Adipocyte (in vitro differentiated cells): ENCODE measurements around the gene MBD5.
A peak's percentile ranks its signal among the peaks of the same experiment; 100 is the strongest.

Experiments
- DNase-seq: peaks from one replicate; pipeline ENCODE4 v3.0.0-alpha.2; 2015; ENCODE audit warnings: low read depth
- H3K27me3 ChIP-seq: replicated peaks from 2 replicates; pipeline ENCODE4 v1.7.0; 2013; ENCODE audit warnings: mild to moderate bottlenecking, low read length, moderate library complexity; ENCODE audit not compliant: control insufficient read depth, insufficient read depth
- H3K36me3 ChIP-seq: 2 replicates; pipeline ENCODE4 v1.7.0; 2013; ENCODE audit warnings: low read length, mild to moderate bottlenecking, moderate library complexity; ENCODE audit not compliant: control insufficient read depth, insufficient read depth, severe bottlenecking
- H3K4me1 ChIP-seq: 2 replicates; pipeline ENCODE4 v1.7.0; 2013; ENCODE audit warnings: mild to moderate bottlenecking, low read length, moderate library complexity; ENCODE audit not compliant: control insufficient read depth, insufficient read depth
- H3K4me3 ChIP-seq: 2 replicates; pipeline ENCODE4 v1.7.0; 2013; ENCODE audit warnings: mild to moderate bottlenecking, low read length, moderate library complexity
- H3K9ac ChIP-seq: 2 replicates; pipeline ENCODE4 v1.7.0; 2013; ENCODE audit warnings: mild to moderate bottlenecking, low read length, moderate library complexity
- H3K9me3 ChIP-seq: 2 replicates; pipeline ENCODE4 v1.7.0; 2013; ENCODE audit warnings: mild to moderate bottlenecking, low read length, moderate library complexity; ENCODE audit not compliant: control insufficient read depth

The MBD5 gene

GRCh38 chr2:148124271-148124670 lies 103.4 kb downstream of the MBD5 start:
- H3K9ac ChIP-seq, result no peak overlapping the region
- H3K4me1 ChIP-seq, result peaks cover 13% of the 10 kb centered on the region
- no peaks in the 10 kb centered on the region for H3K9me3 ChIP-seq
- H3K36me3 ChIP-seq, result peaks cover 3% of the 10 kb centered on the region
- no peak for DNase-seq
- no peak overlapping the region for H3K4me3 ChIP-seq
- no peaks in the 10 kb centered on the region for H3K27me3 ChIP-seq

GRCh38 chr2:148130581-148130980 lies 109.7 kb downstream of the MBD5 start:
- Histone ChIP-seq H3K9me3 (no peaks in the 10 kb centered on the region), H3K36me3 (no peaks in the 10 kb centered on the region), H3K4me3 (no peak overlapping the region), H3K9ac (no peak overlapping the region), H3K4me1 (peaks cover 23% of the 10 kb centered on the region), H3K27me3 (no peaks in the 10 kb centered on the region)
- peak; percentile 41 for DNase-seq

GRCh38 chr2:148132412-148132811 lies 111.5 kb downstream of the MBD5 start:
- H3K27me3 ChIP-seq, result no peaks in the 10 kb centered on the region
- no peaks in the 10 kb centered on the region for H3K36me3 ChIP-seq
- DNase-seq, result peak; percentile 79
- H3K4me1 ChIP-seq, result peaks cover 23% of the 10 kb centered on the region
- peak overlapping the region; percentile 37 for H3K9ac ChIP-seq
- no peaks in the 10 kb centered on the region for H3K9me3 ChIP-seq
- H3K4me3 ChIP-seq, result peak overlapping the region; percentile 0

GRCh38 chr2:148135705-148136104 lies 114.8 kb downstream of the MBD5 start:
- peaks cover 16% of the 10 kb centered on the region for H3K4me1 ChIP-seq
- no peak overlapping the region for H3K9ac ChIP-seq
- H3K9me3 ChIP-seq, result no peaks in the 10 kb centered on the region
- no peaks in the 10 kb centered on the region for H3K36me3 ChIP-seq
- no peak overlapping the region for H3K4me3 ChIP-seq
- DNase-seq, result no peak
- H3K27me3 ChIP-seq, result no peaks in the 10 kb centered on the region

- H3K4me3 ChIP-seq, result no peak overlapping the region
- DNase-seq, result no peak
- no peaks in the 10 kb centered on the region for H3K36me3 ChIP-seq
- no peak overlapping the region for H3K9ac ChIP-seq
- peaks cover 12% of the 10 kb centered on the region for H3K4me1 ChIP-seq
- no peaks in the 10 kb centered on the region for H3K27me3 ChIP-seq
- H3K9me3 ChIP-seq, result no peaks in the 10 kb centered on the region
Observed at GRCh38 chr2:148136441-148136840, 115.5 kb downstream of the MBD5 start.

- DNase-seq, result no peak
- H3K36me3 ChIP-seq, result no peaks in the 10 kb centered on the region
Observed at GRCh38 chr2:148161909-148162435, 141.1 kb downstream of the MBD5 start.

GRCh38 chr2:148162871-148163270 lies 142.0 kb downstream of the MBD5 start:
- DNase-seq, result no peak
- H3K36me3 ChIP-seq, result no peaks in the 10 kb centered on the region
- no peak overlapping the region for H3K4me3 ChIP-seq
- no peak overlapping the region for H3K9ac ChIP-seq
- no peaks in the 10 kb centered on the region for H3K27me3 ChIP-seq
- no peaks in the 10 kb centered on the region for H3K9me3 ChIP-seq
- no peaks in the 10 kb centered on the region for H3K4me1 ChIP-seq

More at GRCh38 chr2:148161909-148162435, 141.1 kb downstream of the MBD5 start:
- H3K9me3 ChIP-seq, result no peaks in the 10 kb centered on the region
- no peak overlapping the region for H3K9ac ChIP-seq
- no peak overlapping the region for H3K4me3 ChIP-seq
- H3K27me3 ChIP-seq, result no peaks in the 10 kb centered on the region
- H3K4me1 ChIP-seq, result no peaks in the 10 kb centered on the region

- Histone ChIP-seq H3K4me3 (no peak overlapping the region), H3K27me3 (no peaks in the 10 kb centered on the region), H3K36me3 (peaks cover 3% of the 10 kb centered on the region), H3K4me1 (no peaks in the 10 kb centered on the region), H3K9ac (no peak overlapping the region), H3K9me3 (no peaks in the 10 kb centered on the region)
- no peak for DNase-seq
Observed at GRCh38 chr2:148165975-148166374, 145.1 kb downstream of the MBD5 start.

GRCh38 chr2:148167241-148167766 lies 146.4 kb downstream of the MBD5 start:
- Histone ChIP-seq H3K4me1 (no peaks in the 10 kb centered on the region), H3K9me3 (no peaks in the 10 kb centered on the region), H3K4me3 (no peak overlapping the region), H3K27me3 (no peaks in the 10 kb centered on the region), H3K9ac (no peak overlapping the region), H3K36me3 (peaks cover 7% of the 10 kb centered on the region)
- no peak for DNase-seq

GRCh38 chr2:148167855-148168254 lies 147.0 kb downstream of the MBD5 start:
- no peak overlapping the region for H3K9ac ChIP-seq

GRCh38 chr2:148172131-148172753 lies 151.4 kb downstream of the MBD5 start:
- Histone ChIP-seq H3K9ac (no peak overlapping the region), H3K27me3 (no peaks in the 10 kb centered on the region), H3K4me1 (no peaks in the 10 kb centered on the region), H3K9me3 (no peaks in the 10 kb centered on the region), H3K36me3 (peaks cover 7% of the 10 kb centered on the region), H3K4me3 (no peak overlapping the region)
- DNase-seq, result no peak

More at GRCh38 chr2:148167855-148168254, 147.0 kb downstream of the MBD5 start:
- DNase-seq, result no peak
- Histone ChIP-seq H3K27me3 (no peaks in the 10 kb centered on the region), H3K9me3 (no peaks in the 10 kb centered on the region), H3K36me3 (peaks cover 7% of the 10 kb centered on the region), H3K4me1 (no peaks in the 10 kb centered on the region), H3K4me3 (no peak overlapping the region)
